IMR-90 (cell line): ENCODE data around the gene KAT6B. TPM values are rescaled to one million over a fixed set of nuclear protein-coding genes. Genes with fewer than 3 reads are reported as not detected.
A peak's percentile ranks its signal among the peaks of the same experiment; 100 is the strongest.

ENCODE experiments used
- ATAC-seq: fragments of 200-7000 bp; cut with Tn5 transposase; 2 replicates; pipeline ENCODE4 v1.9.1; 2020; ENCODE audit warnings: low read depth, mild to moderate bottlenecking, moderate library complexity
- BruUV-seq: library from RNA; stranded (reverse); fragments of 400-500 nt; replicated peaks from 2 replicates; lab custom pipeline; 2021; lab: Mats Ljungman, UMichigan
- CTCF ChIA-PET: fragments of 300-600 bp; formaldehyde crosslinking; extraction: SDS; loops from one replicate; lab custom pipeline; 2021; ENCODE audit warnings: antibody characterized with exemption; lab: Yijun Ruan, JAX
- POLR2A ChIA-PET: fragments of 300-600 bp; sonication (Branson Sonifier 250); formaldehyde crosslinking; loops from one replicate; lab custom pipeline; 2022; ENCODE audit warnings: antibody characterized with exemption; ENCODE audit not compliant: unreplicated experiment; lab: Charles Lee
- DNase-seq: peaks from one replicate; pipeline ENCODE4 v3.0.0; 2013
- H2AFZ ChIP-seq: replicated peaks from 2 replicates; pipeline ENCODE3; 2013; ENCODE audit warnings: low read length, mild to moderate bottlenecking; ENCODE audit not compliant: poor library complexity
- H2AK5ac ChIP-seq: 2 replicates; pipeline ENCODE4 v1.6.1; 2013; ENCODE audit warnings: low read depth, low read length, inconsistent platforms
- H2AK9ac ChIP-seq: replicated peaks from 2 replicates; pipeline ENCODE3; 2013; ENCODE audit warnings: mild to moderate bottlenecking, low read depth, low read length, moderate library complexity; ENCODE audit not compliant: poor library complexity
- H2BK120ac ChIP-seq: 2 replicates; pipeline ENCODE4 v1.6.1; 2013; ENCODE audit warnings: low read depth, low read length, inconsistent platforms
- H2BK15ac ChIP-seq: 3 replicates; pipeline ENCODE4 v1.6.1; 2013; ENCODE audit warnings: low read depth, low read length, inconsistent platforms
- H2BK20ac ChIP-seq: 2 replicates; pipeline ENCODE4 v1.6.1; 2013; ENCODE audit warnings: low read depth, mild to moderate bottlenecking, inconsistent platforms, low read length, moderate library complexity
- H2BK5ac ChIP-seq: 2 replicates; pipeline ENCODE4 v1.6.1; 2013; ENCODE audit warnings: mild to moderate bottlenecking, low read depth, low read length, inconsistent platforms; ENCODE audit not compliant: poor library complexity, severe bottlenecking
- H3K14ac ChIP-seq: replicated peaks from 2 replicates; pipeline ENCODE4 v1.6.1; 2013; ENCODE audit warnings: low read depth, low read length, inconsistent platforms
- H3K18ac ChIP-seq: 2 replicates; pipeline ENCODE4 v1.6.1; 2013; ENCODE audit warnings: low read depth, low read length, control low read depth
- H3K23ac ChIP-seq: 2 replicates; pipeline ENCODE4 v1.6.1; 2013; ENCODE audit warnings: low read depth, low read length, inconsistent platforms
- H3K27ac ChIP-seq: 2 replicates; pipeline ENCODE4 v1.5.1; 2013; ENCODE audit warnings: mild to moderate bottlenecking, control low read depth, low read length; ENCODE audit not compliant: insufficient read depth
- H3K27me3 ChIP-seq: 2 replicates; pipeline ENCODE4 v1.6.1; 2013; ENCODE audit warnings: low read length; ENCODE audit not compliant: control insufficient read depth, insufficient read depth
- H3K36me3 ChIP-seq: 2 replicates; pipeline ENCODE4 v1.6.1; 2013; ENCODE audit warnings: low read length, mixed read lengths; ENCODE audit not compliant: control insufficient read depth, insufficient read depth
- H3K4ac ChIP-seq: 2 replicates; pipeline ENCODE4 v1.6.1; 2013; ENCODE audit warnings: low read depth, low read length, inconsistent platforms
- H3K4me1 ChIP-seq: 2 replicates; pipeline ENCODE4 v1.6.1; 2013; ENCODE audit warnings: low read length, mixed read lengths; ENCODE audit not compliant: control insufficient read depth, insufficient read depth
- H3K4me2 ChIP-seq: 2 replicates; pipeline ENCODE4 v1.6.1; 2013; ENCODE audit warnings: low read depth, mild to moderate bottlenecking, control low read depth, low read length, moderate library complexity
- H3K4me3 ChIP-seq: 2 replicates; pipeline ENCODE4 v1.5.1; 2013; ENCODE audit warnings: low read depth, mild to moderate bottlenecking, control low read depth, low read length, moderate library complexity; ENCODE audit not compliant: insufficient read depth
- H3K56ac ChIP-seq: 2 replicates; pipeline ENCODE4 v1.6.1; 2013; ENCODE audit warnings: low read length, inconsistent platforms; ENCODE audit not compliant: insufficient read depth; ENCODE audit errors: extremely low read depth
- H3K79me1 ChIP-seq, 2 experiments: 2 replicates each; pipeline ENCODE4 v1.6.1; 2013; ENCODE audit warnings: low read length in 2 of 2, inconsistent platforms in 1 of 2, low read depth in 1 of 2
- H3K9ac ChIP-seq: 2 replicates; pipeline ENCODE4 v1.6.1; 2013; ENCODE audit warnings: low read depth, low read length, control low read depth
- H3K9me1 ChIP-seq: 2 replicates; pipeline ENCODE4 v1.6.1; 2013; ENCODE audit warnings: low read length, inconsistent platforms; ENCODE audit not compliant: insufficient read depth
- H3K9me3 ChIP-seq: 2 replicates; pipeline ENCODE4 v1.6.1; 2013; ENCODE audit warnings: low read length; ENCODE audit not compliant: control insufficient read depth, insufficient read depth
- H4K20me1 ChIP-seq: 2 replicates; pipeline ENCODE4 v1.6.1; 2013; ENCODE audit warnings: low read length, inconsistent platforms; ENCODE audit not compliant: insufficient read depth
- H4K5ac ChIP-seq: 2 replicates; pipeline ENCODE4 v1.6.1; 2013; ENCODE audit warnings: mild to moderate bottlenecking, low read depth, low read length, control low read depth
- H4K8ac ChIP-seq, 2 experiments: 2 replicates each; pipeline ENCODE4 v1.6.1; 2013; ENCODE audit warnings: low read depth in 2 of 2, low read length in 2 of 2, control low read depth in 1 of 2, inconsistent platforms in 1 of 2
- H4K91ac ChIP-seq: 2 replicates; pipeline ENCODE4 v1.6.1; 2013; ENCODE audit warnings: low read depth, low read length, inconsistent platforms; ENCODE audit not compliant: insufficient read depth
- BHLHE40 ChIP-seq: fragments of 150-350 bp; IDR thresholded peaks from 2 replicates; pipeline ENCODE4 v1.6.1; 2016; ENCODE audit warnings: mild to moderate bottlenecking, low read depth, low read length
- CEBPB ChIP-seq: IDR thresholded peaks from 2 replicates; pipeline ENCODE4 v1.6.1; 2012; ENCODE audit warnings: low read depth, low read length, improper control_type of control experiment
- ELK1 ChIP-seq: fragments of 150-350 bp; IDR thresholded peaks from 2 replicates; pipeline ENCODE4 v1.6.1; 2016; ENCODE audit warnings: low read depth, mild to moderate bottlenecking, low read length, moderate library complexity, borderline replicate concordance
- FOS ChIP-seq: fragments of 150-350 bp; IDR thresholded peaks from 2 replicates; pipeline ENCODE4 v1.6.1; 2016; ENCODE audit warnings: low read depth, low read length
- MAFK ChIP-seq: IDR thresholded peaks from 2 replicates; pipeline ENCODE4 v1.6.1; 2012; ENCODE audit warnings: low read depth, low read length, improper control_type of control experiment
- MXI1 ChIP-seq: IDR thresholded peaks from 2 replicates; pipeline ENCODE4 v1.6.1; 2012; ENCODE audit warnings: low read depth, mild to moderate bottlenecking, low read length, moderate library complexity, borderline replicate concordance
- POLR2A ChIP-seq: IDR thresholded peaks from 2 replicates; pipeline ENCODE4 v1.6.1; 2012; ENCODE audit warnings: mild to moderate bottlenecking, low read depth, low read length
- RAD21 ChIP-seq: IDR thresholded peaks from 2 replicates; pipeline ENCODE4 v1.6.1; 2012; ENCODE audit warnings: low read length, improper control_type of control experiment
- RCOR1 ChIP-seq: IDR thresholded peaks from 2 replicates; pipeline ENCODE4 v1.6.1; 2012; ENCODE audit warnings: mild to moderate bottlenecking, low read length, improper control_type of control experiment; ENCODE audit not compliant: insufficient replicate concordance
- SMC3 ChIP-seq: fragments of 150-350 bp; IDR thresholded peaks from 2 replicates; pipeline ENCODE4 v1.6.1; 2016; ENCODE audit warnings: low read depth, mild to moderate bottlenecking, antibody characterized with exemption, low read length, moderate library complexity
- WGBS, 2 experiments: methylation state at CpG; one replicate each; pipeline versions ENCODE4 v1.1.5 to v1.1.7; 2013; ENCODE audit warnings: missing lambda C conversion rate in 2 of 2; ENCODE audit not compliant: insufficient read length in 1 of 2; ENCODE audit errors: extremely low coverage in 2 of 2; 5-methylcytosine and 5-hydroxymethylcytosine counted together
- dilution Hi-C: fragments of 300-500 bp; cut with HindIII; formaldehyde crosslinking; loops from one replicate; pipeline ENCODE4 v1.14.3; 2018; ENCODE audit warnings: low sequenced_read_pairs; ENCODE audit not compliant: unreplicated experiment
- in situ Hi-C: fragments of 300-500 bp; cut with MboI; formaldehyde crosslinking; loops from 3 replicates; pipeline ENCODE4 v1.14.3; 2019; ENCODE audit warnings: low sequenced_read_pairs, inconsistent platforms, mixed read lengths
- intact Hi-C: fragments of 100-400 bp; cut with micrococcal nuclease; formaldehyde crosslinking; loops from 2 replicates; pipeline ENCODE4 v1.10.0; 2022
- polyA plus RNA-seq, 3 experiments: library from polyadenylated mRNA; depleted of rRNA; stranded (reverse); fragments of >200 nt; gene quantifications; 2 replicates each; pipeline ENCODE4 v1.2.3, GENCODE V29; 2012; ENCODE audit warnings: low replicate concordance in 1 of 3
- total RNA-seq: library from RNA; depleted of rRNA; stranded (reverse); fragments of >200 nt; gene quantifications from 2 replicates; pipeline ENCODE4 v1.2.3, GENCODE V29; 2012
- TF ChIP-seq, protein P1 (sequence below): conservative IDR thresholded peaks from 2 replicates; pipeline ENCODE4 v1.5.1; 2012; ENCODE audit warnings: mild to moderate bottlenecking, low read depth, low read length, improper control_type of control experiment

Gene KAT6B
- total and polyA plus RNA-seq, 2 of the 4 experiments (the other 2 are of a cell fraction) = 8.8 to 28.1 TPM

GRCh38 chr10:75018251-75018650 lies 191.9 kb downstream of the KAT6B start:
- Histone ChIP-seq H3K79me1 (peaks cover 8 to 31% of the 10 kb centered on the region in 2 experiments; a peak in 2 of 4 replicates), H2AK9ac (no peak overlapping the region), H2BK120ac (no peak overlapping the region), H3K27me3 (no peaks in the 10 kb centered on the region), H2AK5ac (0 out of 2 replicates have a peak overlapping the region, but pooled peaks have one; percentile 1), H3K9me3 (no peaks in the 10 kb centered on the region), H2BK20ac (no peak overlapping the region), H4K91ac (no peak overlapping the region), H2AFZ (no peak overlapping the region), H3K4ac (no peak overlapping the region), H3K36me3 (peaks cover 27% of the 10 kb centered on the region), H4K20me1 (no peaks in the 10 kb centered on the region), H4K8ac (no peak overlapping the region), H3K4me2 (no peak overlapping the region), H3K4me3 (no peak overlapping the region), H3K27ac (no peak overlapping the region), H3K9me1 (peaks cover 4% of the 10 kb centered on the region; the same call in 1 of the 2 replicates), H2BK5ac (no peak overlapping the region), H3K14ac (no peak overlapping the region), H2BK15ac (no peak overlapping the region), H4K5ac (no peak overlapping the region), H3K9ac (no peak overlapping the region), H3K23ac (no peak overlapping the region), H3K4me1 (peaks cover 7% of the 10 kb centered on the region), H3K18ac (no peak overlapping the region), H3K56ac (no peak overlapping the region)
- BruUV-seq = no TSS peak
- DNase-seq (no peak), ATAC-seq (no peak)
- ChIA-PET CTCF (no interaction called here), POLR2A (no interaction called here)
- intact Hi-C loops = no loop called here
- dilution Hi-C loops = no loop called here
- in situ Hi-C loops = no loop called here
- no peak for TF ChIP-seq MAFK
- no peak for TF ChIP-seq POLR2A
- TF ChIP-seq ELK1 = no peak
- no peak for TF ChIP-seq BHLHE40
- no peak for TF ChIP-seq SMC3
- no peak for TF ChIP-seq RCOR1
- TF ChIP-seq CEBPB = no peak
- no peak for TF ChIP-seq MXI1
- TF ChIP-seq, protein P1, sequence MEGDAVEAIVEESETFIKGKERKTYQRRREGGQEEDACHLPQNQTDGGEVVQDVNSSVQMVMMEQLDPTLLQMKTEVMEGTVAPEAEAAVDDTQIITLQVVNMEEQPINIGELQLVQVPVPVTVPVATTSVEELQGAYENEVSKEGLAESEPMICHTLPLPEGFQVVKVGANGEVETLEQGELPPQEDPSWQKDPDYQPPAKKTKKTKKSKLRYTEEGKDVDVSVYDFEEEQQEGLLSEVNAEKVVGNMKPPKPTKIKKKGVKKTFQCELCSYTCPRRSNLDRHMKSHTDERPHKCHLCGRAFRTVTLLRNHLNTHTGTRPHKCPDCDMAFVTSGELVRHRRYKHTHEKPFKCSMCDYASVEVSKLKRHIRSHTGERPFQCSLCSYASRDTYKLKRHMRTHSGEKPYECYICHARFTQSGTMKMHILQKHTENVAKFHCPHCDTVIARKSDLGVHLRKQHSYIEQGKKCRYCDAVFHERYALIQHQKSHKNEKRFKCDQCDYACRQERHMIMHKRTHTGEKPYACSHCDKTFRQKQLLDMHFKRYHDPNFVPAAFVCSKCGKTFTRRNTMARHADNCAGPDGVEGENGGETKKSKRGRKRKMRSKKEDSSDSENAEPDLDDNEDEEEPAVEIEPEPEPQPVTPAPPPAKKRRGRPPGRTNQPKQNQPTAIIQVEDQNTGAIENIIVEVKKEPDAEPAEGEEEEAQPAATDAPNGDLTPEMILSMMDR = no peak
- TF ChIP-seq FOS = no peak
- no peak for TF ChIP-seq RAD21
- 97% methylated on average over 5 of the region's 6 CpGs; no CpG with 5 or more reads in 1 of the 2 experiments for WGBS, 2 experiments
